Left lobe of liver (tissue), 2 donors: ENCODE data around the gene AP2A1. TPM values are rescaled to one million over a fixed set of nuclear protein-coding genes. Genes with fewer than 3 reads are reported as not detected.
A peak's percentile ranks its signal among the peaks of the same experiment; 100 is the strongest.
"Not testable (repeated sequence)": the region's sequence is repeated elsewhere in the genome, so short reads cannot be mapped to it uniquely, and the experiment has no call there.

Experiments used
- ATAC-seq: fragments of 200-7000 bp; cut with Tn5 transposase; one replicate; pipeline ENCODE4 v1.9.1; 2020; ENCODE audit warnings: mild to moderate bottlenecking, moderate library complexity
- DNase-seq: peaks from one replicate; pipeline ENCODE4 v3.0.0-alpha.2; 2020; ENCODE audit warnings: low spot score
- total RNA-seq: library from RNA; stranded (reverse); gene quantifications from one replicate; pipeline ENCODE4 v1.2.1, GENCODE V29; 2021
- donor health status: DM: no; HTN: no; CAD: no; lungs with moderate emphysema.
- donor health status: DM: no; HTN: yes; CAD: no.

Gene AP2A1
- total RNA-seq, 1 donor from 2014 or later: 52.9 TPM

- DNase-seq: no peak
These were observed 44.5 kb downstream of the AP2A1 start for GRCh38 chr19:49811328-49811727.

GRCh38 chr19:49812452-49812996 lies 45.7 kb downstream of the AP2A1 start:
- DNase-seq: no peak
- ATAC-seq: no peak

More at GRCh38 chr19:49811328-49811727, 44.5 kb downstream of the AP2A1 start:
- no peak for ATAC-seq

- peak; percentile 95 for DNase-seq
- peak; percentile 53 for ATAC-seq
These were observed 46.4 kb downstream of the AP2A1 start, which contains the start of gene FUZ for GRCh38 chr19:49812997-49813861. FUZ (minus strand) TSS chr19:49813292; CDS start chr19:49813106, 186 bp downstream.

- no peak for DNase-seq
- ATAC-seq: no peak
These were observed 47.2 kb downstream of the AP2A1 start for GRCh38 chr19:49814010-49814409.

GRCh38 chr19:49816590-49816989 lies 49.8 kb downstream of the AP2A1 start:
- ATAC-seq: no peak
- DNase-seq: no peak

- ATAC-seq (peak; percentile 82), DNase-seq (peak; percentile 87)
These were observed 51.3 kb downstream of the AP2A1 start, which contains the start of gene MED25 for GRCh38 chr19:49817964-49818648. MED25 (plus strand) TSS chr19:49818289; CDS start chr19:49818342, 53 bp downstream.

GRCh38 chr19:49818649-49819370 lies 52.0 kb downstream of the AP2A1 start:
- no peak for DNase-seq
- no peak for ATAC-seq

GRCh38 chr19:49819452-49820115 lies 52.8 kb downstream of the AP2A1 start:
- not testable (repeated sequence) for ATAC-seq, DNase-seq

GRCh38 chr19:49820125-49820524 lies 53.3 kb downstream of the AP2A1 start:
- ATAC-seq (no peak), DNase-seq (no peak)

- DNase-seq (no peak), ATAC-seq (no peak)
These were observed 56.7 kb downstream of the AP2A1 start for GRCh38 chr19:49823472-49823871.

- DNase-seq (no peak), ATAC-seq (no peak)
These were observed 57.9 kb downstream of the AP2A1 start for GRCh38 chr19:49824662-49825061.

- ATAC-seq (no peak), DNase-seq (no peak)
These were observed 60.2 kb downstream of the AP2A1 start for GRCh38 chr19:49827034-49827433.

- no peak for DNase-seq
- no peak for ATAC-seq
These were observed 62.4 kb downstream of the AP2A1 start for GRCh38 chr19:49829200-49829599.

- DNase-seq (no peak), ATAC-seq (no peak)
These were observed 62.9 kb downstream of the AP2A1 start for GRCh38 chr19:49829721-49830120.

GRCh38 chr19:49830766-49831165 lies 64.0 kb downstream of the AP2A1 start:
- DNase-seq: no peak
- ATAC-seq: no peak

GRCh38 chr19:49831592-49831991 lies 64.8 kb downstream of the AP2A1 start:
- no peak for DNase-seq
- ATAC-seq: no peak

GRCh38 chr19:49832556-49832955 lies 65.8 kb downstream of the AP2A1 start:
- DNase-seq (no peak), ATAC-seq (no peak)

- no peak for ATAC-seq
- DNase-seq: no peak
These were observed 66.8 kb downstream of the AP2A1 start for GRCh38 chr19:49833599-49833998.

GRCh38 chr19:49835562-49835961 lies 68.8 kb downstream of the AP2A1 start:
- ATAC-seq (no peak), DNase-seq (no peak)
